Heart left ventricle (tissue), 13 donors: ENCODE results near the gene LSM14A.

Experiments used
- POLR2A ChIP-seq, 2 donors: fragments of 450-650 bp; IDR thresholded peaks; one replicate each; pipeline ENCODE4 v1.6.1; 2017; ENCODE audit warnings: antibody characterized with exemption in 2 of 2, mild to moderate bottlenecking in 2 of 2, moderate library complexity in 2 of 2
- TF ChIP-seq, protein P1 (sequence below), 12 donors: fragments of 200-600 bp; sonication (generic) in 4 of 12; IDR thresholded peaks; one replicate each; pipeline versions ENCODE4 v1.5.0 to v1.8.0; 2018 to 2022; ENCODE audit warnings: antibody characterized with exemption in 12 of 12, mild to moderate bottlenecking in 5 of 12
- donor health status: ischemic (EF 13 %, LVEDD 7.1; RV severe dilation, severe dysfunction).
- donor health status: DM: no; HTN: yes; CAD: no.
- donor health status: DM: no; HTN: no; CAD: no.
- donor health status: ischemic (EF 25% LVEDD 6.9; RV normal size, moderate dysfunction).
- donor health status: ischemic (EF 25% LVEDD 5.7; RV mildly dilated, moderate dysfunction).
- donor health status: ischemic (EF 35%, LVEDD 5.7; RV mildly dilated, moderate dysfunction).
- donor health status: nonischemic (EF 11% LVEDD 7.7; RV severe dilation, severe dysfunction).
- donor health status: DM: yes; HTN: yes; CAD: no.
- donor health status: PGD.
- donor health status: ischemic (EF 29% LVEDD 5.4; RV normal size, mild dysfunction).
- donor health status: nonischemic (EF 23%, LVEDD 6.1; RV moderate dilation, normal function).

DNA sequence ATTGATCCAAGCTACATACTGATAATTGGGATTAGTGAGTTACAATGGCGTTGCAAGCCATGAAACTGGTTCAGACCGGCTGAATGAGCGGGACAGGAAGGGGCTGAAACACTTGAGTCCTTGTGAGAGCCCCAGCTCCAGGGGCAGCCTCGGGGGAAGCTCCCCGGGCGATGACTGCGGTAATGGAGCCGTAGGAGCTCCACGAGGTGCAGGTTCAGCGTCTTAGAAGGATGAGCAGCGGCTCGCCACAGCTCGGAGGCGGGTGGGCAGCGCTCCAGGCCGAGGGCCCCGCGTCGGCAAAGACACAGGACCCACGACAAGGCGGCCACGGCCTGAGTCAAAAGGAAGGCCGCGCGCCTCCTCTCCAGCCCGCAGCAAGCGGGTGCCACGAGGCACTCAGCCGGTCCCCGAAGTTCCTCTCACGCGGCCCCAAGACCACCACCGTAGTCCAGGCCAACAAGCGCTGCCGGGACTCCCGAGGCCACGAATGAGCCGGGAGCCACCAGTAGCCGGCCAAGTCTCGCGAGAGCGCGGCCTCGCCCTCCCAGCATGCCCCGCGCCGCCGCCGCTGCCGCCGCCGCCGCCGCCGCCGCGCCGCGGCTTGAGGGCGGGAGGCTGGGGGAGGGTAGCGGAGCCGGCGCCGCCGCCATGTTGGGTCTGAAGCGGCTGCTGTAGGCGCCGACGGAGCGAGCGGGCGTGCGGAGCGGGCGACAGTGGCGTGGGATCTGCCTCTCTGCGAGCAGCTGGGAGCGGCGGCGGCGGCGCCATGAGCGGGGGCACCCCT is at the start of gene LSM14A:
- TF ChIP-seq, protein P1, sequence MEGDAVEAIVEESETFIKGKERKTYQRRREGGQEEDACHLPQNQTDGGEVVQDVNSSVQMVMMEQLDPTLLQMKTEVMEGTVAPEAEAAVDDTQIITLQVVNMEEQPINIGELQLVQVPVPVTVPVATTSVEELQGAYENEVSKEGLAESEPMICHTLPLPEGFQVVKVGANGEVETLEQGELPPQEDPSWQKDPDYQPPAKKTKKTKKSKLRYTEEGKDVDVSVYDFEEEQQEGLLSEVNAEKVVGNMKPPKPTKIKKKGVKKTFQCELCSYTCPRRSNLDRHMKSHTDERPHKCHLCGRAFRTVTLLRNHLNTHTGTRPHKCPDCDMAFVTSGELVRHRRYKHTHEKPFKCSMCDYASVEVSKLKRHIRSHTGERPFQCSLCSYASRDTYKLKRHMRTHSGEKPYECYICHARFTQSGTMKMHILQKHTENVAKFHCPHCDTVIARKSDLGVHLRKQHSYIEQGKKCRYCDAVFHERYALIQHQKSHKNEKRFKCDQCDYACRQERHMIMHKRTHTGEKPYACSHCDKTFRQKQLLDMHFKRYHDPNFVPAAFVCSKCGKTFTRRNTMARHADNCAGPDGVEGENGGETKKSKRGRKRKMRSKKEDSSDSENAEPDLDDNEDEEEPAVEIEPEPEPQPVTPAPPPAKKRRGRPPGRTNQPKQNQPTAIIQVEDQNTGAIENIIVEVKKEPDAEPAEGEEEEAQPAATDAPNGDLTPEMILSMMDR (IDR thresholded peaks at IDR 0.05), result peak in 1 of 12 donors; percentile 7
- TF ChIP-seq POLR2A (IDR thresholded peaks at IDR 0.05), result peak in 1 of 2 donors; percentile 63
